HG02642 (cell line): ENCODE measurements around the gene SENP6.
A peak's percentile ranks its signal among the peaks of the same experiment; 100 is the strongest.

Experiments
- ATAC-seq: cut with Tn5 transposase; IDR thresholded peaks from one replicate; pipeline ENCODE4 v1.9.1; 2021; ENCODE audit warnings: mild to moderate bottlenecking; ENCODE audit not compliant: unreplicated experiment, poor library complexity

Gene SENP6

DNA sequence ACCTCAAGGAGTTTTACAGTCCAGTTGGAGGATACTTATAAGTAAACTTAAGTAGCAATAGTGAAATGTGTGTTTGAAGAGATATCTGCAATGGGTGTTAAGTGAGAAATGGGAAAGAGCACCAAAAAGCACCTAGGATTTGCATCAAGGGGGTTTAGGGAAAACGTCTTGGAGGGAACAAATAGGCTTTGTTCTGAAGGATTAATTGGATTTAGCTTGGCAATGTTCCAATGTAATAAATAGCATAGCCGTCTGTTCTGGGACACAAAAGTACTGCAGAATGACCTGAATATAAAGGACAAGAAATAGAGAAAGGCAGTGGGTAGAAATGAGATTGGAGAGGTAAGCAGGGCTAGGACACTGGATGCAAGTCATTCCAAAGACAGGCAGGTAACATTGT, 144.5 kb downstream of the SENP6 start:
- no peak for ATAC-seq

DNA sequence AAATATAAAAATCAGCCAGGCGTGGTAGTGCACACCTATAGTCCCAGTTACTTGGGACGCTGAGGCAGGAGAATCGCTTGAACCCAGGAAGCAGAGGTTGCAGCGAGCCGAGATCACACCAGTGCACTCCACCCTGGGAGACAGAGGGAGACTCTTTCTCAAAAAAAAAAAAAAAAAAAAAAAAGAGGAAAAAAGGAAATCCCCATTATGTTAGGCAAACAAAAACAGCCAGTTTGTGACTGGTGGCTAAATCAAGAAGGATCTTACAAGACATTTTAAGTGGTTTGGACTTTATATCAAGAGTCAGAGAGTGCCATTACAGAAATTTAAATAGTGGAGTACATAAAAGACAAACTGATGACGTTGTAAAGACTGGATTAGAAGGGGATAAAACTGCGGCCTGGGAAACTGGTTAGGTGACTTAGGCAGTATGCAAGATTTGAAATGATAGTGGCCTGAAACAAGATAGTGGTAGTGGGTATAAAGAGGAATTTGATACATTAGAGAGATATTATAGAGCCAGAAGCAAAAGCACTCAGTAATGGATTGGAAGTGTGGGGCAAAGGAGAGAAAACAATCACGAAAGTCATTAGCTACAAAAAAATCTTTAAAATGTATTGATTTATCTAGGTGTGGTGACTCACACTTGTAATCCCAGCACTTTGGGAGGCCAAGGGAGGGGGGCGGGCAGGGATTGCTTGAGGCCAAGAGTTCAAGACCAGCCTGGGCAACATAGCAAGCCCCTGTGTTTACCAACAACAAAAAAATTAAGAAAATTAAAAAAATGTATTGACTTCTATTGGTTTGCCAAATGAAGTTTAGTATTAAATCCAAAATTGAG, 145.7 kb downstream of the SENP6 start:
- no peak for ATAC-seq

DNA sequence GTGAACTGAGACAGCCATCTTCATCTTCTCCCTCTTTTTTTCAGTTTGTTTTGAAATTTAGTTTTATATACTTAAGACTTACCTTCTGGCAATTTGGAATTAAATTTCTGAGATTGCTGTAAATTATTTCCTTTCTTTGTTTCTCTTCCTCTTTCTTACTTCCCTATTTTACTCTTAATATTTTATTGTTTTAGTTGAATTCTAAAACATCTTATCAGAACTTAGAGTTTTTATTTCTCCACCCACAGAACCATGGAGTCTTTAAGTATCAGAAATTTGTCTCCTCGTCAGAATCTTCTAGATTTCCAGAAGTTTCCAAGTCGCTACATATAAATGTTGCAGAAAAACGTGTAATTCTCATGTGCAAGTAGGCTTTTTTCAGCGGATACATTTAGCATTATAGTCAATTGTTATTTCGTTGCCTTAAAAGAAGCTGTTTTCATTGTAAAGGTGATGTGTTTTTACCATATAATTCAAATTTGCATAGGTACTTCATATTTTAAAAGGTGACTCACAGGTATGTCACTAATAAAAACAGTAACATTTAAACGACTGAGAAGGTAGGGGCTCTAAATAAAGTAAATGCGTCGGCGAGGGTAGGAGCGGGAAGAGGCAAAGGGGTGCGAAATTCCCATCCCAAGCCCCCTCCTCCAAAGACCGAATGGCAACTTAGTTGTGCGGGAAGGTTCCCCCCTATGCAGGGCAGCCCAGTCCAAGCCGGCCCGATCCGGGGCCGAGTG, 146.5 kb downstream of the SENP6 start:
- no peak for ATAC-seq

DNA sequence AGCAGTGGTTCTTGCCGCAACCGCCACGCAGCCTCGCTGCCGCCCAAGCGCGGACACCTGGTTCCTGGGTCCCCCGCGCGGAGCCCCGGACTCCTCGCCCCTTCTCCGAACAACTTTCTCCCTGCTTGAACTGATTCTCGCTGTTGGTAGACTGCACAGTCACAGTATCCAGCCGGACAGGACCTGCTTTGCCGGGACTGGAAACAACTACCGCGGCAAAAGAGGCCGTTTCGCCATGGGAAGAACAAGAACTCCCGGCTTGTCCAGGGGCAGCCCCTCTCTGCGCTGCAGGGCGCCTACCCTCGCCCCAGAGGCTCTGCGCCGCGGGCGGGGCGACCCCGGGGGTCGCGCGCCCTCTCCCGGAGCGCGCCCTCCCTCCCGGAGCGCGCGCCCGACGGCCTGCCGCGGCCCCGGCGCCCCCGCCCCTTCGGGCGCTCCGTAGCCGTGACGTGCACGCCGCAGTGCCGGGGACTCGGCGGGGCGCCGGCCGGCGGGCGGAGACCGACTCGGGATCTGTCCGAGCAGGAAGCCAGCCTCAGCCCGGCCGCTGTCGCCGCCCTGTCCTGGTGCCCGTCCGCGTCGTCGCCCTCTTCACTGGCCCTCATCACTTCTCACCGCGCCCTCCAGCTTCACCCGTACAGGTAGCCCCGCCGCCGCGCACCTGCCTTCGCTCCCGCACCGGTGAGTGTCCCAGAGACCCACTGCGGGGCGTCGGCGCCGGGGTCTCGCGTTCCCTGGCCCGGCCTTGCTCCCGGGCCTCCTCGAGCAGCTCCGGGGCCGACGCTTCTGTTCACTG, 147.3 kb downstream of the SENP6 start, which contains the start of gene MYO6:
Gene MYO6 (plus strand): TSS at position 497 of the 796 bp plus-strand sequence. CDS start 68,309 bp downstream, outside the sequence.
- peak; percentile 89 for ATAC-seq

DNA sequence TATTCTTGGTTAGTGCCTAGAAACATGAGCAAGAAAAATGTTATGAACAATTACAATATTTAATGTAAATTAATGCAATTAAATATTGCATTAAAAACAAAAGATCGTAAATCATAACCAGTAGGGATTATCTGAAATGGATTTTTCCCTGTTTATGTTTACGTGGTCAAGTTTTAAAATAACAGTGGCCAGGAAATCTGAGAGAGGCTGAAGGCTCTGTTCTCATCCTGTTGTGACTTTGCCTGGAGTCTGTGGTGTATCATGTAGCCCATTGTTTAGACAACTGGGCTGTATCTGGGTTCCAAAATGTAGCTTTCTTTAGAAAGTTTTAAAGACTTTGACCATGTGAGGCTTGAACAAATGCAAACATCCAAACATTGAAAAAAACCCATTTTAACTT, 149.8 kb downstream of the SENP6 start:
- no peak for ATAC-seq

DNA sequence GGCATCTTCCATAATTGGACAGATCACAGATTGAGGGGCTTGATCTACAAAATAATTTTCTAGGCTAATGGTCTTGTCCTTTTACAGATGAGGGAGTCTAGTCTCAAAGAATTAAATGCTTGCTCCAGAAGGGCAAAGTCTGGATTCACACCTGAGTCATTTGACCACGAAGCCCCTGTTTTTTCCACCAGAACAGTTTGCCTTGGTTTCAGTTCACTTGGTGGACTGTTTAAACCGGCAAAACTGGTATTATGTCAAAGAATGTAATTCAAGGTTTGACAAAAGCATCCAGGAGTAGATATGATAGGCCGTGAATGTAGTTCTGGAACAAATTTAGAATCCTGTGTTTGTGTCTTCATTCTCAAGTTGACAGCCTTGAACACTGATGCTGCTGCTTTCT, 150.7 kb downstream of the SENP6 start:
- no peak for ATAC-seq

DNA sequence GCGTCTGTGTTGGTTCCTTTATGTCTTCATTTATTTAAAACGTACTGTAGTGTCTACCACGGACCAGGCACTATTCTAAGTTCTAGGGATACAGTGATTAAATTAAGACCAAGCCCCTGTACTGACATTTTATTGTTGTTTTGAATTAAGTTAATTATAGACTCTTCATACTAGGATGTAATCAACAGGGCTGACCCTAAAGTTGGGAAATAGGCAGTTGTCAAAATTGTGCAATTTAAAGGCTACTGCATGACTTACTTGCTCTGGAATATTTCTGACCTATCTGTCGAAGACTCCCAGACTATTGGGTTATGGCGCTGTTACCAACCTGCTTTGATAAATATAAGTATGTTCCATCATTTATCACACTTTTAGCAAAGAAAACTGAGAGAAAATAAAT, 154.0 kb downstream of the SENP6 start:
- no peak for ATAC-seq

DNA sequence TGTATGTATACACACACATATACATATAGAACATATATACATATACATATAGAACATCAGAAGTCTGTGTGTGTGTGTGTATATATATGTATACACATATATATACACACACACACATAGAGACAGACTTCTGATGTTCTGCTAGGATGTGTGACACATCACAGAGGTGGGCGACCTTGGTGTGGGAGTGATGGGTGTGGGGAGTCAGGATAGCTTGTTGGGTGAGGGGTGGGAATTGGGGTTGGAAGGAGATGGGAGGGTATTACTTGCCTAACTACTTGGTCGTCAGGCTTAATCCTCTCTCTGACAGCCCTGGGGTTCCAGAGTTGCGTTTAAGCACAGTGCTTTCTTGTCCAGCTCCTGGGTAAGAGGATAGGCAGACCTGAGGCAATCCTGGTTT, 155.6 kb downstream of the SENP6 start:
- no peak for ATAC-seq

DNA sequence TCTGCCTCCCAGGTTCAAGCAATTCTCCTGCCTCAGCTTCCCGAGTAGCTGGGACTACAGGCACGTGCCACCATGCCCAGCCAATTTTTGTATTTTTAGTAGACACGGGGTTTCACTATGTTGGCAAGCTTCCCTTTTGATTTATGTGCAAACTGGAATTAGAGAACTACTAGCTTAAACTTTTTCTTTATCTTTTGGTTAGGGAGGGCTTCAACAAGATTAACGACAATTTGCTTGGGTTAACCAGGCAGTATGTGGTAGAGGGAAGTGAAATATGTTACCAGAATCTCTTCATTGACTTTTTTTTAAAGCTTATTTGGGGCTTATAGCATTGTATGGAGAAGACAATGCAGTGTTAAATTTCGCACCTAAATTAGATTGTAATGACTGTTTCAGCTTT, 156.4 kb downstream of the SENP6 start:
- no peak for ATAC-seq

DNA sequence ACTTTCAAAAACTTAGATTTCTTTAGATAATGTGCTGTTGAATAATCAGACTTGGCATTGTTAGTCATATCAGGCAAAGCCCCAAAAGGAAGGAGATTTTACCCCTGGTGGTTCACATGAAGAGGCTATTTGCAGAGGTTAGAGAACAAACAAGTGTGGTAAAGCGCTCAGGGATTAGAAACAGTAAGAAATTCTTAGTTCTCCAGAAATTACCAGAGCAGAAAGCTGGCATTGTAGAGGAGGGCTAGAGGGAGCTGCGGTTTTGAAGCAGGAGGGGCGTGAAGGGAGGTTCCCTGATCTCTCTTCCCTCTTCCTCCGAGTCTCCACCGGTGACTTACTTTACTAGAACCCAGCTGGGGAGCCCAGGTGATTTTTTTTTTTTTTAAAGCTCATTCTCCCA, 157.5 kb downstream of the SENP6 start:
- no peak for ATAC-seq

DNA sequence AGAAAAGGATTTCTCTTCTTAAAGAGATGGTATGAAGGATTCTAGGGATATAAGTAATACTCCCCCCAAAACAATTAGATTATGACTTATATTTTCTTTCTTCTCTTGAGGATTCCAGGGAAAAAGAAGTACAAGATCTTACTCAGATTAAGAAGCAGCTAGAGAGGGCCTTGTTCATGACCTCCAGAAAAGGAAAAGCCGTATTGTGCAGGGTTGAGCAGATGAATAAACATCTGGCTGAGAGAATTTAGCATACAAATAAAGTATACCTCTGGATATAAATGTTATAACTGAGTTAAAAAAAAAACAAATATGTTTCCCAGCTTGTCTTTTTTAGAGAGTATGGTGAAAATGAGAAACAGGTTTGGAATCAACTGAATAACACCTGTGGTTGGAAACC, 158.6 kb downstream of the SENP6 start:
- no peak for ATAC-seq

DNA sequence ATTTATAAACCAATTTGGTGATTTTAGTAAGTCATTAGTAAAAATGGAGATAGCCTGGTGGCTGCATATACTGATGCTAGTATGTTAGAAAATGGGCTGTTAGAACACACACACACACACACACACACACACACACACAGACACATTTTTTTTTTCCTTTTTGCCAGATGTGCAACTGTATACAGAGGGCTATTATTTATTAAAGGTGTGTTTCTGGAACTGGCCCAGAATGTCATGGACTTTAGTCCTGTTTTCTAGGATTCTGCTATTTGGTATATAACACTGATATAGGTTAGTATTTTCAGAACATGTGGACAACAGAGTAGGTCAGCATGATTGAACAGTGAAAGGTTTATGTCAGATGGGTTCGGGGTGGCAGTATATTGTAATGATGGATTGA, 159.8 kb downstream of the SENP6 start:
- ATAC-seq = no peak

DNA sequence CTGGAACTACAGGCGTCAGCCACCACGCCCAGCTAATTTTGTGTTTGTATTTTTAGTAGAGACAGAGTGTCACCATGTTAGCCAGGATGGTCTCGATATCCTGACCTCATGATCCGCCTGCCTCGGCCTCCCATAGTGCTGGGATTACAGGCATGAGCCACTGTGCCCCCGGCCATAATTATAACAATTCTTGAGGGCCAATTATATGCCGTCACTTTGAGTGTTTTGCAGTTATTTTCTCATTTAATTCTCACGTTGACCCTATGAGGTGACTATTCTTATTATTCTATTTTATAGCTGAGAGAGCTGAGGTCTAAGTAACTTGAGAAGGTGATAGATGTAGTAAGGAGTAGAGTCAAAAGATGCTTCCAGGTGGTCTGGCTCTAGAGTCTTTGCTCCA, 160.4 kb downstream of the SENP6 start:
- no peak for ATAC-seq

DNA sequence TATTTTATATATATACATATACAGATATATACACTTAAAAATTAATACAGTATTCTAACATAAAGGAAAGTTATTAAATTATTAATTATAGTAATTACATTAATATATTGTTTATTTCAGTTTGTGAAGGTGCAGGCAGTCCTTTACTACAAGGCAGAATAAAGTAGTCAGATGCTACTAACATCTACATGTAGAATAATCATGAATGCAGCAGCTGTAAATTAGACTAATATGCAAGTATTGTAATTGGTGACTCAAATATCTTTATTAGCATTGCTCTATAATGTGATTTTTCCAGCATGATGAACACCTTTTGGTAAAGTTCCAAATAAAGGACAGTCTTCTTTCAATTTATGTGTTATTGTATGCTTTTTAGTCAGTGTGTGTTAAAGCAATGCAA, 164.7 kb downstream of the SENP6 start:
- no peak for ATAC-seq
